Skin epidermis (tissue), 12 donors: ENCODE results near the gene TMED4.

Source experiments
- H3K27ac ChIP-seq, 21 experiments: fragments of 200-600 bp; sonication (generic) in 11 of 21; one replicate each; pipeline ENCODE4 v1.5.0; 2020; ENCODE audit warnings: mild to moderate bottlenecking in 3 of 21, inconsistent platforms in 2 of 21, moderate library complexity in 2 of 21
- H3K4me3 ChIP-seq, 7 experiments: fragments of 200-600 bp; sonication (generic) in 2 of 7; one replicate each; pipeline ENCODE4 v1.5.0; 2020; ENCODE audit warnings: inconsistent platforms in 2 of 7, mild to moderate bottlenecking in 2 of 7, moderate library complexity in 1 of 7

Gene TMED4

GRCh38 chr7:44530990-44531389, 51.0 kb downstream of the TMED4 start:
- H3K27ac ChIP-seq = no peak overlapping the region
- no peak overlapping the region for H3K4me3 ChIP-seq
